Kidney (tissue), 14 donors: ENCODE results near the gene SGCA. TPM values are rescaled to one million over a fixed set of nuclear protein-coding genes. Genes with fewer than 3 reads are reported as not detected.
A peak's percentile ranks its signal among the peaks of the same experiment; 100 is the strongest.

Experiments
- DNase-seq, 5 donors: peaks; one replicate each; pipeline ENCODE4 v3.0.0-alpha.2; 2013 to 2020
- FAIRE-seq: peaks from 2 replicates; lab custom pipeline; 2012; peaks lifted over from hg19 to GRCh38; lab: Jason Lieb, UNC
- H3K27ac ChIP-seq, 2 donors: one replicate each; pipeline ENCODE4 v1.7.0; 2013; ENCODE audit warnings: low read depth in 2 of 2, low read length in 2 of 2, inconsistent platforms in 1 of 2
- H3K27me3 ChIP-seq: one replicate; pipeline ENCODE4 v1.7.1; 2013; ENCODE audit warnings: low read length, inconsistent platforms; ENCODE audit not compliant: control insufficient read depth, insufficient read depth
- H3K36me3 ChIP-seq, 3 donors: one replicate each; pipeline versions ENCODE4 v1.7.0 to v1.7.1; 2013; ENCODE audit warnings: low read length in 3 of 3, control low read depth in 1 of 3, inconsistent platforms in 1 of 3; ENCODE audit not compliant: insufficient read depth in 3 of 3, control insufficient read depth in 2 of 3
- H3K4me1 ChIP-seq, 3 donors: one replicate each; pipeline versions ENCODE4 v1.7.0 to v1.7.1; 2013; ENCODE audit warnings: low read length in 3 of 3, inconsistent platforms in 1 of 3, low read depth in 1 of 3; ENCODE audit not compliant: control insufficient read depth in 2 of 3, insufficient read depth in 2 of 3
- H3K4me3 ChIP-seq, 3 donors: one replicate each; pipeline versions ENCODE4 v1.7.0 to v1.8.1; 2013; ENCODE audit warnings: low read length in 3 of 3, control low read depth in 1 of 3, inconsistent platforms in 1 of 3
- H3K9ac ChIP-seq, 3 donors: one replicate each; pipeline versions ENCODE4 v1.7.0 to v1.7.1; 2013; ENCODE audit warnings: low read length in 3 of 3, control low read depth in 1 of 3, inconsistent platforms in 1 of 3
- H3K9me3 ChIP-seq, 3 donors: one replicate each; pipeline versions ENCODE4 v1.7.0 to v1.7.1; 2013; ENCODE audit warnings: low read length in 3 of 3, control low read depth in 1 of 3, inconsistent platforms in 1 of 3; ENCODE audit not compliant: control insufficient read depth in 2 of 3, insufficient read depth in 1 of 3
- intact Hi-C: fragments of 100-400 bp; cut with DNase I; formaldehyde crosslinking; loops from one replicate; pipeline ENCODE4 v1.11.1; 2022
- polyA plus RNA-seq: library from polyadenylated mRNA; stranded (reverse); fragments of 350-450 nt; fragmentation: Illumina TruSeq; extraction: RNeasy Lipid Tissue Mini Kit (QIAGEN cat#74804); gene quantifications from one replicate; pipeline ENCODE4 v1.2.3, GENCODE V29; 2014; ENCODE audit warnings: low read depth, low replicate concordance; ENCODE audit not compliant: insufficient read depth
- total RNA-seq: library from RNA; stranded (reverse); fragmentation: NEBNext Ultra II Directional; extraction: Animal tissue kit (Norgen Biotek cat#: 25700); gene quantifications from one replicate; pipeline ENCODE4 v1.2.1, GENCODE V29; 2021
- TF ChIP-seq, protein P1 (sequence below): IDR thresholded peaks from 3 replicates; pipeline ENCODE4 v1.5.1; 2012; ENCODE audit warnings: mild to moderate bottlenecking, moderate library complexity, borderline replicate concordance; ENCODE audit not compliant: insufficient read depth; ENCODE audit errors: extremely low read depth
- donor health status: control.
- donor health status: control.
- donor health status: control.
- donor health status: control.
- donor health status: control.
- donor health status: DM: yes; HTN: yes; CAD: no.
- donor health status: Normal renal cell carcinoma (clear cell type).

The SGCA gene
- total and polyA plus RNA-seq, 2 donors from 2014 or later, result 4.2 to 5.5 TPM

DNA sequence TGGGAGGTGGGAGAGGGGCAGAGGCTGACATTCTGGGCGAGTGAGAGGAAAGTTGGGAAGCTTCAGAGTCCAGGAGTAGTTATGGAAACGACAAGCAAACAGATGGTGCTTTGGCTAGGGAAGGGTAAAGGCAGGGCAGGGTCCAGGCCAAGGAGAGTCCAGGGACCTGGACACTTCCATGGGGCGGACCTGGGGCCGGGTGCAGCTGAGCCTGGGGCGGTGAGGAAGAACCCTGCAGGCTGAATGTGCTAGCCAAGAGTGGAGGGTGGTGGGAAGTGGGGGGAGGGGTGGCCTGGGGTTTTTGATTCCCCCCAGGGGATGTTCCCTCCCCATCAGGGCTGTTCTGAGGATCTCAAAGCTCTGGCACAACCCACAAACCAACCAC is 18.0 kb upstream of the SGCA start:
- no peaks in the 10 kb centered on the region for H3K9me3 ChIP-seq
- peaks cover 0 to 50% (median 32%) of the 10 kb centered on the region in 3 donors for H3K4me1 ChIP-seq
- peak overlapping the region in 2 of 3 donors; percentile 37 to 85 for H3K9ac ChIP-seq
- TF ChIP-seq, protein P1, sequence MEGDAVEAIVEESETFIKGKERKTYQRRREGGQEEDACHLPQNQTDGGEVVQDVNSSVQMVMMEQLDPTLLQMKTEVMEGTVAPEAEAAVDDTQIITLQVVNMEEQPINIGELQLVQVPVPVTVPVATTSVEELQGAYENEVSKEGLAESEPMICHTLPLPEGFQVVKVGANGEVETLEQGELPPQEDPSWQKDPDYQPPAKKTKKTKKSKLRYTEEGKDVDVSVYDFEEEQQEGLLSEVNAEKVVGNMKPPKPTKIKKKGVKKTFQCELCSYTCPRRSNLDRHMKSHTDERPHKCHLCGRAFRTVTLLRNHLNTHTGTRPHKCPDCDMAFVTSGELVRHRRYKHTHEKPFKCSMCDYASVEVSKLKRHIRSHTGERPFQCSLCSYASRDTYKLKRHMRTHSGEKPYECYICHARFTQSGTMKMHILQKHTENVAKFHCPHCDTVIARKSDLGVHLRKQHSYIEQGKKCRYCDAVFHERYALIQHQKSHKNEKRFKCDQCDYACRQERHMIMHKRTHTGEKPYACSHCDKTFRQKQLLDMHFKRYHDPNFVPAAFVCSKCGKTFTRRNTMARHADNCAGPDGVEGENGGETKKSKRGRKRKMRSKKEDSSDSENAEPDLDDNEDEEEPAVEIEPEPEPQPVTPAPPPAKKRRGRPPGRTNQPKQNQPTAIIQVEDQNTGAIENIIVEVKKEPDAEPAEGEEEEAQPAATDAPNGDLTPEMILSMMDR, result no peak
- H3K27me3 ChIP-seq, result no peaks in the 10 kb centered on the region
- DNase-seq (peak in 3 of 5 donors; percentile 47 to 77 (median 57)), FAIRE-seq (no peak)
- peaks cover 0 to 19% (median 9%) of the 10 kb centered on the region in 3 donors for H3K36me3 ChIP-seq
- intact Hi-C loops, result no loop called here
- H3K4me3 ChIP-seq, result peak overlapping the region; percentile 36 to 69 (median 68)
- H3K27ac ChIP-seq, result peak overlapping the region; percentile 77 to 83

DNA sequence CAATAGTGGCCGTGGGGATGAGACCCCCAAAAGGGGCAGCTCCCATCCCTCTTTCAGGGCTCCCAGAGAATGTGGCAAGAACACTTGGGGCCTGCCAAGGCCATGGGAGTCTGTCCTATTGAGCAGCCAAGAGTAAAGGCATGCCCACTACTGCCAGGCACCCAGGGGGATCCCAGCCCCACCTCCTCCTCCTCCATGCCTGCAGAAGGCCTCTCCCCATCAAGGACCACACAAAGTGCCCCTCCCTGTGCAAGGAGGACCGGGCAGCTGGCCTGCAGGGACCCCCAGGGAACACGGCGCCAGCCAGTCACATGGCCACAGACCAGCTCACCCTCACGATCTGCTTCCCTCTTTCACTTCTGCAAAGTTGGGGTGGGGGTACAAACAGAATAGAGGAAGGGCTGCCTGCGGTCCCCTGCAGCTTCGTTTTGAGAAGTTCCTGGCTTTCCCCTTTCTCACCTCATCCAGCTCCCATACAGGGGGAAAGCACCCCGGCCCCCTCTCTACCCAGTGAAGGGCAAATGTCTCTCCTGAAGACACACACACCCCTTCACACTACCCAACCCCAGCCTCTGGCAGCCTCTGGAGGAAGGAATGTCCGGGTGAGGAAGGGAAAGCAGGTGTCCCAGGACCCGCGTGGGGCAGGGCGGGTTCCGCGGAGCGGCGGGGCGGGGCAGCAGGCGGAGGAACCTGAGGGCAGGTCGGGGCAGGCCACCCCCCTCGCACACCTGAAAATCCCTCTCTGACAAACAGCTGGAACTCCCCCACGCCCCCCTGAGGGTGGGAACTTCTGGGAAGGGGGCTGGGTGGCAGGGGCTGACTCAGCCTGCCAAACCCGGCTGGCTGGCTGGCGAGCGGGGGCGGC is 17.3 kb upstream of the SGCA start:
- Histone ChIP-seq H3K9me3 (no peaks in the 10 kb centered on the region), H3K4me3 (peak overlapping the region; percentile 36 to 69 (median 68)), H3K36me3 (peaks cover 0 to 13% (median 7%) of the 10 kb centered on the region in 3 donors), H3K27ac (peak overlapping the region; percentile 77 to 83), H3K9ac (peak overlapping the region in 2 of 3 donors; percentile 15 to 85), H3K4me1 (peaks cover 0 to 50% (median 32%) of the 10 kb centered on the region in 3 donors), H3K27me3 (no peaks in the 10 kb centered on the region)
- peak; percentile 46 to 96 (median 73) for DNase-seq
- TF ChIP-seq, protein P1, result peak; percentile 24
- no peak for FAIRE-seq
- intact Hi-C loops, result no loop called here

- Histone ChIP-seq H3K9me3 (no peaks in the 10 kb centered on the region), H3K9ac (peak overlapping the region in 2 of 3 donors; percentile 51 to 69), H3K36me3 (peaks cover 0 to 9% (median 7%) of the 10 kb centered on the region in 3 donors), H3K4me3 (peak overlapping the region; percentile 20 to 62 (median 57)), H3K27ac (peak overlapping the region; percentile 83 to 88), H3K27me3 (no peaks in the 10 kb centered on the region), H3K4me1 (peaks cover 0 to 50% (median 34%) of the 10 kb centered on the region in 3 donors)
- TF ChIP-seq, protein P1, result no peak
- FAIRE-seq (no peak), DNase-seq (no peak)
- intact Hi-C loops, result no loop called here
Observed at GRCh38 chr17:50149091-50149416, 16.8 kb upstream of the SGCA start.
